Measurements from ENCODE around the gene MECR.
"Not testable (repeated sequence)": the region's sequence is repeated elsewhere in the genome, so short reads cannot be mapped to it uniquely, and the experiment has no call there.

The MECR gene

DNA sequence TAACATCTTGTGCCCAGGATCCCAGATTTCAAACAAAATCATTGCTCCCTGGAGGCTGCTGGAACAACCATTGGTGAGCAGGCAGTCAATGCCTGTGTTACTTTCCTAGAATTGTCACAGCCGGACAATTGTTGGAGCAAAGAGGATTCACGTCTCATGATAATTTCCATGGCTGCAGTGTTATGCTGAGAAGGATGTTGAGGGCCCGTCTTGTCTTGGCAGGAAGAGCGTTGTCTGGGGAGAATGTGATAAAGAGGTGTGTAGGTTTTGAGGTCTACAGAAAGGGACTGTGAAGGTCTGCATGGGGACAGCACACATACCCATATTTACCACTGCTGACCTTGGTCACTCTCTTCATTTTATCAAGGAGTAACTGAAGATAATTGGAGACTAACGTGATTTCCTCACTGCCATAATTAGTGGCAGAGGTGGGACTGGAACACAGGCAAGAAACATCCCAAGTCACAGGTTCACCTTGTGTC, 6.3 kb downstream of the MECR start:
- Histone ChIP-seq H3K9me3 (ENCODE audit: control insufficient read depth, insufficient read depth, low read length) (no peaks in the 10 kb centered on the region), H3K4me1 (ENCODE audit: control insufficient read depth, low read length) (peaks cover 1% of the 10 kb centered on the region), H3K4me2 (ENCODE audit: low read length) (no peak overlapping the region), H3K4me3 (ENCODE audit: low read length) (no peak overlapping the region), H3F3A (ENCODE audit: control insufficient read depth, insufficient read depth) (no peaks in the 10 kb centered on the region), H3K9me2 (replicated peaks; ENCODE audit: control insufficient read depth, low read length) (no peaks in the 10 kb centered on the region), H3K27ac (ENCODE audit: low read depth, low read length) (no peak overlapping the region), H3K36me3 (ENCODE audit: control insufficient read depth, low read length) (peaks cover 23% of the 10 kb centered on the region), H3K27me3 (ENCODE audit: control insufficient read depth, low read length) (no peaks in the 10 kb centered on the region), H3K79me2 (ENCODE audit: control insufficient read depth, low read length) (peaks cover 22% of the 10 kb centered on the region), H4K20me1 (ENCODE audit: control insufficient read depth, insufficient read depth, low read depth, low read length) (no peaks in the 10 kb centered on the region)
- TF ChIP-seq EZH2phosphoT487 (IDR thresholded peaks at IDR 0.05; ENCODE audit: borderline replicate concordance, low read length), result no peak
- TF ChIP-seq, protein P1, sequence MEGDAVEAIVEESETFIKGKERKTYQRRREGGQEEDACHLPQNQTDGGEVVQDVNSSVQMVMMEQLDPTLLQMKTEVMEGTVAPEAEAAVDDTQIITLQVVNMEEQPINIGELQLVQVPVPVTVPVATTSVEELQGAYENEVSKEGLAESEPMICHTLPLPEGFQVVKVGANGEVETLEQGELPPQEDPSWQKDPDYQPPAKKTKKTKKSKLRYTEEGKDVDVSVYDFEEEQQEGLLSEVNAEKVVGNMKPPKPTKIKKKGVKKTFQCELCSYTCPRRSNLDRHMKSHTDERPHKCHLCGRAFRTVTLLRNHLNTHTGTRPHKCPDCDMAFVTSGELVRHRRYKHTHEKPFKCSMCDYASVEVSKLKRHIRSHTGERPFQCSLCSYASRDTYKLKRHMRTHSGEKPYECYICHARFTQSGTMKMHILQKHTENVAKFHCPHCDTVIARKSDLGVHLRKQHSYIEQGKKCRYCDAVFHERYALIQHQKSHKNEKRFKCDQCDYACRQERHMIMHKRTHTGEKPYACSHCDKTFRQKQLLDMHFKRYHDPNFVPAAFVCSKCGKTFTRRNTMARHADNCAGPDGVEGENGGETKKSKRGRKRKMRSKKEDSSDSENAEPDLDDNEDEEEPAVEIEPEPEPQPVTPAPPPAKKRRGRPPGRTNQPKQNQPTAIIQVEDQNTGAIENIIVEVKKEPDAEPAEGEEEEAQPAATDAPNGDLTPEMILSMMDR (IDR thresholded peaks at IDR 0.05; ENCODE audit: low read depth, low read length, poor library complexity, severe bottlenecking), result no peak

DNA sequence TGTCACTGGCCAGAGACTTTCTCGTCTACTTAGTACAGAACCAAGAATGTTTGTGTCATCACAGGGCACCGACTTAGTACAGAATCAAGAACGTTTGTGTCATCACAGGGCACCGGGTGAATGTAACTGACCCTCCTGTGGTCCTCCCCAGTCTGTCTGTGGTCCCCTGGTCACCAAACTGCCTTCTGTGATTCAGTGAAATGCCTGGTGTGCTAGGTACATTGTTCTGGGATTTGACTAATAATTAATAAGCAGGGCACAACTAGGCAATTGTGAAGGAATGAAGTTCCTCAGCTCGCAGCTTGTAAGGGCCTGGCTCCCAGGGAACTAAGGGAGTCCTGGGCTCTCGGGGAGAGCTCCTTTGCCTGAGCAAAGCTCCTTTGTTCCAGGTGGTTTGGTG, 7.2 kb downstream of the MECR start:
- TF ChIP-seq, protein P1 (IDR thresholded peaks at IDR 0.05; ENCODE audit: low read depth, low read length, poor library complexity, severe bottlenecking), result no peak
- TF ChIP-seq EZH2phosphoT487 (IDR thresholded peaks at IDR 0.05; ENCODE audit: borderline replicate concordance, low read length), result no peak
- peaks cover 24% of the 10 kb centered on the region for H3K36me3 ChIP-seq (ENCODE audit: control insufficient read depth, low read length)
- no peak overlapping the region for H3K4me3 ChIP-seq (ENCODE audit: low read length)
- no peaks in the 10 kb centered on the region for H3F3A ChIP-seq (ENCODE audit: control insufficient read depth, insufficient read depth)
- no peaks in the 10 kb centered on the region for H3K4me1 ChIP-seq (ENCODE audit: control insufficient read depth, low read length)
- H3K27ac ChIP-seq (ENCODE audit: low read depth, low read length), result no peak overlapping the region
- H3K9me2 ChIP-seq (replicated peaks; ENCODE audit: control insufficient read depth, low read length), result no peaks in the 10 kb centered on the region
- no peaks in the 10 kb centered on the region for H3K27me3 ChIP-seq (ENCODE audit: control insufficient read depth, low read length)
- H3K4me2 ChIP-seq (ENCODE audit: low read length), result no peak overlapping the region
- H4K20me1 ChIP-seq (ENCODE audit: control insufficient read depth, insufficient read depth, low read depth, low read length), result no peaks in the 10 kb centered on the region
- no peaks in the 10 kb centered on the region for H3K9me3 ChIP-seq (ENCODE audit: control insufficient read depth, insufficient read depth, low read length)
- peaks cover 15% of the 10 kb centered on the region for H3K79me2 ChIP-seq (ENCODE audit: control insufficient read depth, low read length)

DNA sequence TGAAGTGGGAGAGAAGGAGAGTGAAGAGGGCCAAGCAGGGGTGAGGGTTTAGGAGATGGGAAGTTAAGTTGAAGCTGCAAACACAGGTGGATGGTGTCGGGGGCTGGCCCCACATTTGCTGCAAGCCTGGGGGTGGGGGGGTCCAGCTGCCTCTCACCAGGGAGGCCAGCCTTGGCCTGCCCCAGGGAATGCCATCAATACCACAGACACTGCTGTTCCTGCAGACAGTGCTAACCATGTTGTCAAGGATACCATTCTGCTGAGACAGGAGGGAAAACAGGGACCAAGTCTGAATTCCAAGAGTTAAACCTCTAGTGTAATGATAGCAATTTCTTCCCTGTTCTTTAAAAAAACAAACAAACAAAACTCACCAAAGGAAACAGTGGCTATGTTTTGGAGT, 8.0 kb downstream of the MECR start:
- Histone ChIP-seq H3K27ac (ENCODE audit: low read depth, low read length) (no peak overlapping the region), H3K4me3 (ENCODE audit: low read length) (no peak overlapping the region), H3K4me2 (ENCODE audit: low read length) (no peak overlapping the region), H3K79me2 (ENCODE audit: control insufficient read depth, low read length) (peaks cover 9% of the 10 kb centered on the region), H3K36me3 (ENCODE audit: control insufficient read depth, low read length) (peaks cover 23% of the 10 kb centered on the region), H3K27me3 (ENCODE audit: control insufficient read depth, low read length) (no peaks in the 10 kb centered on the region), H4K20me1 (ENCODE audit: control insufficient read depth, insufficient read depth, low read depth, low read length) (no peaks in the 10 kb centered on the region), H3K9me3 (ENCODE audit: control insufficient read depth, insufficient read depth, low read length) (no peaks in the 10 kb centered on the region), H3K4me1 (ENCODE audit: control insufficient read depth, low read length) (no peaks in the 10 kb centered on the region), H3F3A (ENCODE audit: control insufficient read depth, insufficient read depth) (no peaks in the 10 kb centered on the region), H3K9me2 (replicated peaks; ENCODE audit: control insufficient read depth, low read length) (no peaks in the 10 kb centered on the region)
- no peak for TF ChIP-seq EZH2phosphoT487 (IDR thresholded peaks at IDR 0.05; ENCODE audit: borderline replicate concordance, low read length)
- TF ChIP-seq, protein P1 (IDR thresholded peaks at IDR 0.05; ENCODE audit: low read depth, low read length, poor library complexity, severe bottlenecking), result no peak

DNA sequence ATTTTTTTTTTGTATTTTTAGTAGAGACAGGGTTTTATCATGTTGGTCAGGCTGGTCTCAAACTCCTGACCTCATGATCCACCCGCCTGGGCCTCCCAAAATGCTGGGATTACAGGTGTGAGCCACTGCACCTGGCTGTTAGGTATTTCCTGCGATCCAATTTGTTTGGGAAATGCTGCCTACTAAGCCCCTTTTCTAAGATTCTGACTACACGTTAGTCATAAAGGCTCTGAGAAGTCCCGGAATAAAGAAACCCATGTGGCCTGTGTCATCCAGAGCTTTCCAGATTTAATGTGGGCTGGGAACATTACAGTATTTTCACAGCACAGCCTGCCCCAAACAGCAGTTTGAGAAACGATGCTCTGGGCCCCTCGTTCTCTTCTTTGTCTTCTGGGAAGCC, 8.5 kb downstream of the MECR start:
- H3K4me2 ChIP-seq (ENCODE audit: low read length); H3K9me3 ChIP-seq (ENCODE audit: control insufficient read depth, insufficient read depth, low read length); H4K20me1 ChIP-seq (ENCODE audit: control insufficient read depth, insufficient read depth, low read depth, low read length); H3K4me3 ChIP-seq (ENCODE audit: low read length); H3K4me1 ChIP-seq (ENCODE audit: control insufficient read depth, low read length); H3K79me2 ChIP-seq (ENCODE audit: control insufficient read depth, low read length); H3K27ac ChIP-seq (ENCODE audit: low read depth, low read length); H3K9me2 ChIP-seq (replicated peaks; ENCODE audit: control insufficient read depth, low read length); H3F3A ChIP-seq (ENCODE audit: control insufficient read depth, insufficient read depth); H3K27me3 ChIP-seq (ENCODE audit: control insufficient read depth, low read length): not testable (repeated sequence)
- peaks cover 21% of the 10 kb centered on the region for H3K36me3 ChIP-seq (ENCODE audit: control insufficient read depth, low read length)
